Adipocyte (in vitro differentiated cells): ENCODE results near the gene EDAR.

Experiments used
- DNase-seq: peaks from one replicate; pipeline ENCODE4 v3.0.0-alpha.2; 2015; ENCODE audit warnings: low read depth
- H3K27me3 ChIP-seq: replicated peaks from 2 replicates; pipeline ENCODE4 v1.7.0; 2013; ENCODE audit warnings: mild to moderate bottlenecking, low read length, moderate library complexity; ENCODE audit not compliant: control insufficient read depth, insufficient read depth
- H3K36me3 ChIP-seq: 2 replicates; pipeline ENCODE4 v1.7.0; 2013; ENCODE audit warnings: low read length, mild to moderate bottlenecking, moderate library complexity; ENCODE audit not compliant: control insufficient read depth, insufficient read depth, severe bottlenecking
- H3K4me1 ChIP-seq: 2 replicates; pipeline ENCODE4 v1.7.0; 2013; ENCODE audit warnings: mild to moderate bottlenecking, low read length, moderate library complexity; ENCODE audit not compliant: control insufficient read depth, insufficient read depth
- H3K4me3 ChIP-seq: 2 replicates; pipeline ENCODE4 v1.7.0; 2013; ENCODE audit warnings: mild to moderate bottlenecking, low read length, moderate library complexity
- H3K9ac ChIP-seq: 2 replicates; pipeline ENCODE4 v1.7.0; 2013; ENCODE audit warnings: mild to moderate bottlenecking, low read length, moderate library complexity
- H3K9me3 ChIP-seq: 2 replicates; pipeline ENCODE4 v1.7.0; 2013; ENCODE audit warnings: mild to moderate bottlenecking, low read length, moderate library complexity; ENCODE audit not compliant: control insufficient read depth

Gene EDAR

DNA sequence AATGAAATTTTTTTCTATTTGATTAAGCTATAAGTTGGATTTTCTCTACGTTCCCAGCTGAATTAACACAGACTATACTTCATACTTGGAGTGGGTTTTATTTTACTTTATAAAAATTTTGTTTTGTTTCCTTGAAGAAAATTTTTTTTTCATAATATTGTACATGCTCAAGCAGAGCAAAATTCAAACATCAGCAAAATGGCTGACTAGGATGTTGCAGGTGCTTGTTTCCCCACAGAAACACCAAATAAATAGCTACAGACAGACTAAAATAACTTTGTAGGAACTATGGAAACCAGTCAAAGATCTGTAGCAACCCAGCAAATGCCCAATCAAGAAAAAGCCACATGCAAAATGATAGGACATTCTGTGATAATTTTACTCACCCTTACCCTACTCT lies 120.1 kb downstream of the EDAR start:
- peaks cover 3% of the 10 kb centered on the region for H3K36me3 ChIP-seq
- H3K27me3 ChIP-seq = no peaks in the 10 kb centered on the region
- H3K4me3 ChIP-seq = no peak overlapping the region
- H3K9me3 ChIP-seq = peaks cover 17% of the 10 kb centered on the region
- H3K4me1 ChIP-seq = no peaks in the 10 kb centered on the region
- DNase-seq = no peak
- no peak overlapping the region for H3K9ac ChIP-seq

DNA sequence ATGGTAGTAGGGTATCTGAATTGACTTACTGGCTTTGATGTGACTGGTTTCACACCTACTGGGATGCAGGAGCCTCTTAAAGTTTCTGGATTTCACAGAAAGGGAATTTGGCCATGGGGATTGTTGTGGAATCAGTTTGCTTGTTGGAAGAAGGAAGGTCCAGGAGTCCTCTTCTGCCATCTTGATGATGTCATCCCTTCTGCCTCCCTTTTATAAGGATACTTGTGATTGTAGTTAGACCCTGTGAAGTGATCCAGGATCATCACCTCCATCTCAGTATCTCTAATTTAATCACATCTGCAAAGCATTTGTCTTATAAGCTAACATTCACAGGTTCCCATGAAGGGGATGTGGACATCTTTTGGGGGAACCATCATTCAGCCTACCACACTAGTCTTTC lies 123.0 kb downstream of the EDAR start:
- Histone ChIP-seq H3K4me1 (no peaks in the 10 kb centered on the region), H3K4me3 (no peak overlapping the region), H3K9me3 (peaks cover 17% of the 10 kb centered on the region), H3K27me3 (no peaks in the 10 kb centered on the region), H3K9ac (no peak overlapping the region), H3K36me3 (peaks cover 3% of the 10 kb centered on the region)
- DNase-seq = no peak

DNA sequence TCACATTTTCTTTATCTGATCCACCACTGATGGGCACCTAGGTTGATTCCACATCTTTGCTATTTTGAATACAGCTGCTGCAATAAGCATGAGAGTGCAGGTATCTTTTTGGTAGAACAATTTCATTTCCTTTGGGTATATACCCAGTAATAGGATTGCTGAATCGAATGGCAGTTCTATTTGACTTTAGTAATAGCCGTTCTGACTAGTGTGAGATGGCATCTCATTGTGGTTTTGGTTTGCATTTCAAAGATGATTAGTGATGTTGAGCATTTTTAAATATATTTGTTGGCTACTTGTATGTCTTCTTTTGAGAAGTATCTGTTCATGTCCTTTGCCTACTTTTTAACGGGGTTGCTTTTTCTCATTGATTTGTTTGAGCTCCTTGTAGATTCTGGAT lies 130.1 kb downstream of the EDAR start:
- H3K4me1 ChIP-seq = no peaks in the 10 kb centered on the region
- H3K4me3 ChIP-seq = no peak overlapping the region
- peak; percentile 0 for DNase-seq
- H3K9ac ChIP-seq = no peak overlapping the region
- no peaks in the 10 kb centered on the region for H3K9me3 ChIP-seq
- H3K36me3 ChIP-seq = no peaks in the 10 kb centered on the region
- H3K27me3 ChIP-seq = no peaks in the 10 kb centered on the region

DNA sequence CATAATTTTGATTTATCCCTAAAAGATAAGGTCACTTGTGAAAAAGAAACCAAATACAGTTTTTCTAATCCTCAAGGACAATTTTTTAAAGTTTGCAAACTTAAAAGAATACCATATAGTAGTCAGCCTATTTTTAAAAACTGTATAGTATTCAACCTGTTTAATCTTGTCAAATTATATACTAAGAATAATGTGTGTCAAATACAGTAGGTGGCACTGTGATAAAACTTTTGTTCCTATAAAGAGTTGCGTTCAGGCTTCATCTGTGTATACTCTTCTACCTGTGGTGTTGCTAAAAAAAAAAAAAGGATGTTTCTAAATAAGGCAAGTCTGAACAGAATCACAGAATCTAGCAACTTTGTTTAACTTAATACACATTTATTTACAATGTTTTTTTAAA lies 133.8 kb downstream of the EDAR start:
- peak; percentile 52 for DNase-seq
- Histone ChIP-seq H3K36me3 (peaks cover 12% of the 10 kb centered on the region), H3K9me3 (no peaks in the 10 kb centered on the region)

DNA sequence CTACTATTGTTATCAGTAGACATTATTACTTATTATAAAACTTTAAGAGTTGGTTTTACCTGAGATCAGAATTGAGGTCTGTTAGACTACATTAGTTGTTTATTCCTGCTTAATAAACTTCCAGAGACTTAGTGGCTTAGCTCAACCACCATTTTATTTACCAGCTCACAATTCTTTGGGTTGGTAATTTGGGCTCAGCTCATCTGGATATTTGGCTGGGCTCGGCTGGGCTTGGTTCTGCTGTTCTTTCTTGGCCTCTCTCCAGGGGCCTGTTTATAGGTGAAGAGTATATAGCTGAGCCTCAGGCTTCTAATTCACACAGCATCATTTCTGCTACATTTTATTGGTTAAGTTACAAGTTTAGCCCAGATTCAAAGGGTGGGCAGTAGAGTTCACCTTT lies 134.5 kb downstream of the EDAR start:
- DNase-seq = no peak
- no peak overlapping the region for H3K9ac ChIP-seq
- H3K4me1 ChIP-seq = no peaks in the 10 kb centered on the region
- H3K36me3 ChIP-seq = peaks cover 12% of the 10 kb centered on the region
- H3K9me3 ChIP-seq = no peaks in the 10 kb centered on the region
- no peak overlapping the region for H3K4me3 ChIP-seq
- H3K27me3 ChIP-seq = no peaks in the 10 kb centered on the region

More for the DNA sequence above, 133.8 kb downstream of the EDAR start:
- Histone ChIP-seq H3K4me3 (no peak overlapping the region), H3K27me3 (no peaks in the 10 kb centered on the region), H3K4me1 (no peaks in the 10 kb centered on the region), H3K9ac (no peak overlapping the region)

DNA sequence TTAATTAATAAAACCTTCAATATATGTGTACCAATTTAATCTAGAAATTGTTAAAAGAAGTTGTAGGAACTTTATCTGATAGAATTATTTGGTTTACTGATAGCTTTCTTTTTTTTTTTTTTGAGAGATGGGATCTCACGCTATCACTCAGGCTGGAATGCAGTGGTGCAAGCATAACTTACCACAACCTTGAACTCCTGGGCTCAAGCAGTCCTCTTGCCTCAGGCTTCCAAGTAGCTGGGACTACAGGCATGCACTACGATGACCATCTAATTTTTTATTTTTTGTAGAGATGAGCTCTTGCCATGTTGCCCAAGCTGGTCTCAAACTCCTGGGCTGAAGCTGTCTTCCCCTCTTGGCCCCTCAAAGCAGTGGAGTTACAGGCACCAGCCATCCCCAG lies 135.6 kb downstream of the EDAR start:
- no peak overlapping the region for H3K4me3 ChIP-seq
- no peaks in the 10 kb centered on the region for H3K27me3 ChIP-seq
- no peaks in the 10 kb centered on the region for H3K9me3 ChIP-seq
- H3K36me3 ChIP-seq = peaks cover 12% of the 10 kb centered on the region
- H3K4me1 ChIP-seq = no peaks in the 10 kb centered on the region
- H3K9ac ChIP-seq = no peak overlapping the region
- DNase-seq = peak; percentile 42

DNA sequence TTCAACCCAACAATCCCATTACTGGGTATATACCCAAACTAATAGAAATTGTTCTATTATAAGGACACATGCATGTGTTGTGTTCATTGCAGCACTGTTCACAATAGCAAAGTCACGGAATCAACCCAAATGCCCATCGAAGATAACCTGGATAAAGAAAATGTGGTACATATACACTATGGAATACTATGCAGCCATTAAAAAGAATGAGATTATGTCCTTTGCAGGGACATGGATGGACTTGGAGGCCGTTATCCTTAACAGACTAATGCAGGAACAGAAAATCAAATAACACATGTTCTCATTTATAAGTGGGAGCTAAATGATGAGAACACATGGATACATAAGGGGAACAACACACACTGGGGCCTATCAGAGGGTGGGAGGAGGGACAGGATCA lies 136.6 kb downstream of the EDAR start:
- H3K4me1 ChIP-seq = no peaks in the 10 kb centered on the region
- peaks cover 12% of the 10 kb centered on the region for H3K36me3 ChIP-seq
- no peak overlapping the region for H3K4me3 ChIP-seq
- no peaks in the 10 kb centered on the region for H3K27me3 ChIP-seq
- DNase-seq = no peak
- no peak overlapping the region for H3K9ac ChIP-seq
- no peaks in the 10 kb centered on the region for H3K9me3 ChIP-seq

DNA sequence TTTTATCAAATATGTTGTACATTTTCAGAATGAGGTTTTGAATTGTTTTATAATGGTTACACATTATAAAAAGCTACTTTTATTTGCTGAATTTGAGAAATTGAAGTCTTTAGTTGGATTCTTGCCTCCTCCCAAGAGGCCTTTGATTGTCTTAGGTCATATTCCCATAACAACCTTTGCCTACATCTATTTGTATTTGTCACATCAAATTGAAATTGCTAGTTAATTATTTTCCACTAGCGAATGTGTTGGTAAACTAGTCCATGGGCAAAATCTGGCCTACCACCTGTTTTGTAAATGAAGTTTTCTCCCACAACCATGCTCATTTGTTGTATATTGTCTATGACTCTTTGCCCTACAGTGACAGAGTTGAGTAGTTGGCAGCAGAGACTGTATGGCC lies 142.0 kb downstream of the EDAR start:
- no peak overlapping the region for H3K4me3 ChIP-seq
- H3K9me3 ChIP-seq = no peaks in the 10 kb centered on the region
- no peak for DNase-seq
- H3K27me3 ChIP-seq = no peaks in the 10 kb centered on the region
- H3K9ac ChIP-seq = no peak overlapping the region
- peaks cover 8% of the 10 kb centered on the region for H3K36me3 ChIP-seq
- H3K4me1 ChIP-seq = no peaks in the 10 kb centered on the region

DNA sequence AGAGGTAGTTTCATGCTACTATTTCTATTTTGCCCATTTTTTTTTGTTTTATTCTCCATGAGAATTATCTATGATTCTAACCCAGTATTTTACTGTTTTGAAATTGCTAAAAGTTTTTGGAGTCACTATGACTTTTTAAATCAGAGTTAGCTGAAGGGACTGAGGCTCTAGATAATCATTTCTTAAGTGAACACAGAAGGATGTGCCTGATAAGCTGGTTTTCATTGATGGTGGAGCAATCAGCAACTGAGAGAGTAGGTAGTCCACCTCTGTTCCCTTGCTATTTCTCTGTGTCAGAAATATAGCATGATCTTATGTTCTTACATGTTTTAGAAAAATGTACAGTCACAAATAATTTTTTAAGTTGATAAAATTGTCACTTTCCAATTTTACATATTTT lies 143.1 kb downstream of the EDAR start:
- no peak for DNase-seq
- Histone ChIP-seq H3K36me3 (peaks cover 3% of the 10 kb centered on the region), H3K9me3 (peaks cover 4% of the 10 kb centered on the region), H3K4me3 (no peak overlapping the region), H3K27me3 (no peaks in the 10 kb centered on the region), H3K9ac (no peak overlapping the region), H3K4me1 (no peaks in the 10 kb centered on the region)
